Jurkat, Clone E6-1 (cell line): ENCODE results near the gene NDFIP2. TPM values are rescaled to one million over a fixed set of nuclear protein-coding genes. Genes with fewer than 3 reads are reported as not detected.

Experiments
- DNase-seq: peaks from one replicate; pipeline ENCODE4 v3.0.0-alpha.2; 2011; ENCODE audit warnings: low read depth, low spot score
- H3K4me3 ChIP-seq: 2 replicates; pipeline ENCODE4 v1.5.1; 2011; ENCODE audit warnings: mild to moderate bottlenecking, low read length, control low read depth, moderate library complexity
- polyA plus RNA-seq: library from polyadenylated mRNA; unstranded; fragments of >200 nt; gene quantifications from one replicate; pipeline ENCODE4 v1.2.1, GENCODE V29; 2012; ENCODE audit warnings: missing spikeins; ENCODE audit not compliant: insufficient read length, insufficient read depth

NDFIP2 gene, protein sequence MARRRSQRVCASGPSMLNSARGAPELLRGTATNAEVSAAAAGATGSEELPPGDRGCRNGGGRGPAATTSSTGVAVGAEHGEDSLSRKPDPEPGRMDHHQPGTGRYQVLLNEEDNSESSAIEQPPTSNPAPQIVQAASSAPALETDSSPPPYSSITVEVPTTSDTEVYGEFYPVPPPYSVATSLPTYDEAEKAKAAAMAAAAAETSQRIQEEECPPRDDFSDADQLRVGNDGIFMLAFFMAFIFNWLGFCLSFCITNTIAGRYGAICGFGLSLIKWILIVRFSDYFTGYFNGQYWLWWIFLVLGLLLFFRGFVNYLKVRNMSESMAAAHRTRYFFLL
- polyA plus RNA-seq, result 23.2 TPM

GRCh38 chr13:79480954-79481684, at the start of gene NDFIP2:
Gene NDFIP2, plus strand, starts transcription at chr13:79481155. Its CDS starts 49 bp downstream, at chr13:79481204.
- peak within 1 kb of the TSS; percentile 55 for H3K4me3 ChIP-seq
- DNase-seq, result peak; percentile 72

DNA sequence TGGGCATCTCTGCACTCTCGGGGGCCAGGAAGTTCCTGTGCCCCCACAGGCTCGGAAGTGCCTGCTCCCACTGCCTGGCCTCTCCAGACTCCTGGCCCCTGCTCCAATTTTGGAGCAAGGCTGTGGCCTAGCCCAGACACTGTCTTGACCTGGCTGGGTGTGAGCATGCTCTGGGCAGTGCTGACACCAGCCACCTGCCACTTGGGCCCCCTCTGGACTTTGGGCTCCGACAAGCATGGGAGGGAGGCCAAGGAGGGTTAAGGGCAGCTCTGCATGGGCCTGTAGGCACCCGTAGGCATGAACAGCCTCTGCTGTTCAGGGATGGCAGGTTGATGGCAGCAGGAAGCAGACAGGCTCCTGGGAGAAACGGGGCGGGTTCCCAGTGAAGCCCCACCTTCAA, 48.9 kb upstream of the NDFIP2 start:
- H3K4me3 ChIP-seq, result no peak overlapping the region
- DNase-seq, result no peak

DNA sequence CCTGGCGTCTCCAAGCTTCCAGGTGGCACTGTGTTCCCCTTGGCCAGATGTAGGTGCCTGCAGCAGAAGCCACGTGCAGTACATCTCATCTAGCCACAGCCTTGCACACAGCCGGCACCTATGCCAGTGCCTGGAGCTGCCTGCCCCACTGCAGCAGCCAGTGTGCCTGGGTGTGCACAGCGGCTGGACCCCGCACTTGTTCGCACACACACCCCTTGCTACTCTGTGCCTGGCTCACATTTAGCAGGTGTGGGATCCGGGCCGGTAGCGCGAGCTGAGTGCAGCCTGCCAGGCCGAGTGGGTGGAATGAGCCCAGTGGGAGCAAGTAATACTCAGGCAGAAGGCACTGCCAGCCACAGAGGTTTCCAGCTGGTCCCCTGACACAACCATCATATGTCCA, 48.0 kb upstream of the NDFIP2 start:
- no peak for DNase-seq
- no peak overlapping the region for H3K4me3 ChIP-seq

DNA sequence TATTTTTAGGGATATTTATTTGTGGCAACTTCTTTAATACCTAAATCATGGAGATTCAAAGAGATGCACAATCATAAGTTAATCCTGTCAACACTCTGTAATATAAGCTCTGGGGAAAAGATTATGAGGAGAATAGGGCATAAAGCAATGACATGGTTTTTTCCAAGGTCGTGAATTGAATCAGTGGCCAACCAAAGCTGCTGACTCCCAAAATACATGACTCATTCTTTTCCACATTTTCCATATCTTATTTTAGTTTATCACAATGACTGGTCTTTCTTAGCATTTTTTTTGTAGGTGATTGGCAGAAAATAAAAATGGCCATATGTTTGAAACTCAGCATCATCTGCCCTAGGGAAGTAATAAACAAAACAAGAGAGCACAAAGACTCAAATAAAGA, 46.4 kb upstream of the NDFIP2 start:
- no peak for DNase-seq
- H3K4me3 ChIP-seq, result no peak overlapping the region

DNA sequence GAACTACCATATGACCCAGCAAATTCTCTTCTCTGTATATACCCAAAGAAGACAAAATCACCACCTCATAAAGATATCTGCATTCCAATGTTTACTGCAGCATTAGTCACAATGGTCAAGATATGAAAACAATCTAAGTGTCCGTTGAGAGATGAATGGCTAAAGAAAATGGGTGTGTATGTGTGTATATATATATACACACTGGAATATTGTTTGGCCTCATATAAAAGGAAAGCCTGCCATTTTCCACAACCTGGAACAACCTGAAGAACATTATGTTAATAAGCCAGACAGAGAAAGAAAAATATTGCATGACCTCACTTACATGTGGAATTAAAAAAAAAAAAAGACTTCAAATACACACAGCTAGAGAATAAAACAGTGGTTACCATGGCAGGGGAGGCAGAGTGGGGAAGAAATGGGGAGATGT, 45.4 kb upstream of the NDFIP2 start:
- H3K4me3 ChIP-seq, result no peak overlapping the region
- no peak for DNase-seq

GRCh38 chr13:79439275-79439674, 41.7 kb upstream of the NDFIP2 start:
- no peak overlapping the region for H3K4me3 ChIP-seq
- DNase-seq, result no peak

- no peak for DNase-seq
- no peak overlapping the region for H3K4me3 ChIP-seq
These were observed 39.9 kb upstream of the NDFIP2 start for GRCh38 chr13:79440958-79441528.

DNA sequence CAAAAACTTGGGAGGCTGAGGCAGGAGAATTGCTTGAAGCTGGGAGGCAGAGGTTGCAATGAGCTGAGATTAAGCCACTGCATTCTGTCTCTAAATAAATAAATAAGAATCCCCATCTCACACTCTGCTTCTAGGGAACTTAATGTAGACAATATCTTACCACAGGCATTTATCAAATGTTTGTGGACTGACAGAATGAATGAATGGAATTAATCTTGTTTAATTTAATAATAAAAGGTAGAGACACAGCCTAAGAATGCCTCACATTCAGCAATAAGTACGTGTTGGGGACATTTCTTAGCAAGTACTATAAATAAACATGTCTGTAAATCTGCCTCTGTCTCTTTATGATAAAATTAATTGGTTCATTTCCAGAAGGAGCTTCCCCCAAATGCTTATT, 38.7 kb upstream of the NDFIP2 start:
- H3K4me3 ChIP-seq, result no peak overlapping the region
- no peak for DNase-seq

DNA sequence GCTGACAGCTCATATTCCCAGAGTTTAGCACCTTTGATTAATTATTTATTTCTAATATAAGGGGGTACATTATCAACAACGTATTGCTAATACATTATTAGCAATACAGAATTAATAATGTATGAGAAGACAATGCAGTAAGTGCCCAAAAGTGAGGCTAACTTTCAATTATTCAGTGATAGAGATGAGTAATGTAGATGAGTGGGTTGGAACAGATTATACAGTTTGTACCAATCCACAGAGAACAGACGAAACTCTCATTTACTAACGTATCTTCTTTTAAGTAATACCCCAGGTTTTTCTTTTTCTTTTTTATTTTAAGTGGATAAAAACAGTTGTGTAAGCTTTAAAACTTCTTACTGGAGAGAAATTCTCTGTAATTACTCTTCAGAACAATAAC, 38.2 kb upstream of the NDFIP2 start:
- no peak for DNase-seq
- no peak overlapping the region for H3K4me3 ChIP-seq

DNA sequence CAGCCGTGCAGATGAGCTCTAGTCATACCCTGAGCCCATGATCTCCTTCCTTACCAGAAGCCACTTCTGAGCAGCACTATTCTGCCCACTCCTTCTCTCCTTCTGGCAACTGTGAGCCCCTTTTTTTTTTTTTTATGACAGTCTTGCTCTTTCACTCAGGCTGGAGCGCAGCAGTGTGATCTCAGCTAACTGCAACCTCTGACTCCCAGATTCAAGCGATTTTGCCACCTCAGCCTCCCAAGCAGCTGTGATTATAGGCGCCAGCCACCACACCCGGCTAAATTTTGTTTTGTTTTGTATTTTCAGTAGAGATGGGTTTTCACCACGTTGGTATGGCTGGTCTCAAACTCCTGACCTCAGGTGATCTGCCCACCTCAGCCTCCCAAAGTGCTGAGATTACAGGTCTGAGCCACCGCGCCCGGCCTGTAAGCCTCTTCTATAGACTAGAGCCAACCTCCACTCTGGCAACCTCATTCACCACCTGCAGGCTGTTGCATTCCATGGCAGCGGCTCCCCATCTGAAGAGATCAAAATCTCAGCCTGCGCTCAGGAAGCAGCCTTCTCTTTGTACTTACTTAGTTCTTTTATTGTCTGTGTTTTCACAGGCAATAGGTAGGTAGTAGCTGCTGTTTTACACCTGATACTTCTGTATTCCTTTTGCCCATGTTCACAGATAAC, 34.8 kb upstream of the NDFIP2 start:
- no peak overlapping the region for H3K4me3 ChIP-seq
- DNase-seq, result peak; percentile 34

- H3K4me3 ChIP-seq, result no peak overlapping the region
- no peak for DNase-seq
These were observed 33.8 kb upstream of the NDFIP2 start for GRCh38 chr13:79447141-79447540.

DNA sequence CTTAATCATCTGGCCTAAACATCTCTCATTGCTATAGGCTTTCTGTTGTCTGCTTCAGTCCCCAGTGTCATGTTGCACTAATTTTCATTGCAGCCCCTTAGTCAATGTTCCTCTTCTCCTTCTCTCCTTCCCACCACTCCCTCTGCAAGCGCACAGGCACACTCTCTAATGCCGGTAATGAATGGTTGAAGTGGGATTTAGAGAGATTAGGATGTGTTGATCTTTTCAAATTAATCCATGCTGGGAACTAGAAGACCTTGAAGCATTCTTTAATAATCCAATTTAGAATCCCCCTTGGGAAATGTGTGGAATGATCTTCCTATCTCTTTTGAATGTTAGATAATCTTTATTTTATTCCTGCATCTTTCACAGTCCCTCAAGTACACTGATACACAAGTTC, 33.2 kb upstream of the NDFIP2 start:
- no peak overlapping the region for H3K4me3 ChIP-seq
- DNase-seq, result no peak

DNA sequence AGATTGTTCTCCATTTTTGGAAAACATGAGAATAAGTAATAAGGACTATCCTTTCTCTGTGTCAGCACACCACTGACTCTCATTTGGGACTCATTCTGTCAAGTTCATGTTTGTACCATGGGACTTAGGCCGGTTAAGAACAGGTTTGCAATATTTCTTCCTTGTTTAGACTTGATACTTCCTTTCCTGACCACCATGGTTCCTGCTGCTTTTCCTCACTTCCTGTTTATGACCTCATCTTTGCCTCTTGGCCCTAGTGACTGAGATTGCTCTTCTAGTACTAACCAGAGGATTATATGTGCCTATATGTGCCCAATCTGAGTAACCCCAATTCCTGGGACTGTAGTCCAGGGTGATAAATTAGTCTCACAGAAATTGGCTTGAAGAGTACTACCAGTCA, 32.5 kb upstream of the NDFIP2 start:
- no peak for DNase-seq
- H3K4me3 ChIP-seq, result no peak overlapping the region

GRCh38 chr13:79450110-79450509, 30.8 kb upstream of the NDFIP2 start:
- H3K4me3 ChIP-seq, result no peak overlapping the region
- no peak for DNase-seq

- DNase-seq, result peak; percentile 61
These were observed 29.4 kb upstream of the NDFIP2 start for GRCh38 chr13:79451500-79451962.

DNA sequence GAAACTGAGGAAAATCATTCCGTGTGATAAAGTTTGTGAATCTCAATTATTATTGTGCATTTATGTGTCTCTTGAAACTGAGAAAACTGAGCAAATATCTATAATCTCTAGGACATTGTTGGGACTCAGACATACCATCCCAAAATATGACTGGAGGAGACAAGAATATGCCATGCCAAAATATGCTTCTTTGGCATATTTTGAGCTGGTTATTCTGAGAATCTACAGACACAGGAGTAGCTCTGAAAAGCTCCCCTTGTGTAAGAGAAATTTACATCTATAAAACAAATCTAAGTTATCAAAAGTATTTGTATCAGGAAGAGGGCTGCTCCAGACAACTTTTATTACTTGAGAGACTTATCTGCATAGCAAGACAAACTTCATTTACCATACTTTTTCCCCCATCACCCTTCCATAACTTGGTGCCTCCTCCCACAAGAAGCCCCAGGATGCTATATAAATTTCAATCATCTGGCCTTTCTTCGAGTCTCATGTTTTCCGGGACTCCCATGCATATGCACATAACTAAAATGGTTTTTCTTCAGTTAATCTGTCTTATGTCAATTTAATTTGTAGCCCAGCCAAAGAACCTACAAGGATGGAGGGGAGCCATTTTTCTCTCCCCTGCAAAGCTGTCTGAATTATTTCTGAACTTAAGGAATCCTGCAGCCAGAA, 28.6 kb upstream of the NDFIP2 start:
- DNase-seq, result no peak
- no peak overlapping the region for H3K4me3 ChIP-seq

More at GRCh38 chr13:79451500-79451962, 29.4 kb upstream of the NDFIP2 start:
- H3K4me3 ChIP-seq, result no peak overlapping the region

DNA sequence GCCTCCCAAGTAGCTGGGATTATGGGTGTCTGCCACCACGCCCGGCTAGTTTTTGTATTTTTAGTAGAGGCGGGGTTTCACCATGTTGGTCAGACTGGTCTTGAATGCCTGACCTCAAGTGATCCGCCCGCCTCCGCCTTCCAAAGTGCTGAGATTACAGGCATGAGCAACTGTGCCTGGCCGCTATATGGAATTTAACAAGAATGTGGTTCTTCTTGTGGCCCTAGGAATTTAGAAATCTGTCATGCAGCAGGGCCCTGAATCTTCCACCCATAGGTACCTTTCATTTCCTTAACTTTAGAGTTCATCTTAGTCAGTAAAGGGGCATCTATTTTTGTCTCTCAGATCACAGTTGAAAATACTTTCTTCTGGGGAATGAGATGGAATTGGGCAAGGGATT, 25.6 kb upstream of the NDFIP2 start:
- H3K4me3 ChIP-seq, result no peak overlapping the region
- no peak for DNase-seq

DNA sequence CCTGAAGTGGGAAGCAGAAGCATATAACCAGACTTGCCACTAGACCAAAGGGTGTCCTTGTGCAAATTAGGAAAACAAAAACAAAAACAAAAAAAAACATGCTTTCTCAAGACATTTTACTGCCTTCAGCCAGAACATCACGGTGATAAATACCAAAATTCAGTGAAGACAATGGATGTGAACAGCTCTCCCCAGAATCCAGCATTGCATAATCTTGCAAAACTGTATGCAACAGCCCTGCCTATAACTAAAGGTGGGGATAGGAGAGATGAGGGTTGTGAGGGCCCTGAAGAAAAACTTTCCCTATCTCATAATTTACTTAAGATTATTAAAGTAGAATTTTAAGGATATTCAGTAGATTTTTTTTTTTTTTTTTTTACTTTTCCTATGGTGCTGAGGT, 24.9 kb upstream of the NDFIP2 start:
- no peak for DNase-seq
- H3K4me3 ChIP-seq, result no peak overlapping the region
